ENCODE measurements around the gene BCL2L13. TPM values are rescaled to one million over a fixed set of nuclear protein-coding genes. Genes with fewer than 3 reads are reported as not detected.
"Not testable (repeated sequence)": the region's sequence is repeated elsewhere in the genome, so short reads cannot be mapped to it uniquely, and the experiment has no call there.

The BCL2L13 gene
- total RNA-seq, 2 experiments from 2014 or later: 26.0 to 27.0 TPM

- H3K9me3 Mint-ChIP-seq (ENCODE audit: insufficient read depth): no peaks in the 10 kb centered on the region
- no peaks in the 10 kb centered on the region for H3K4me1 Mint-ChIP-seq (ENCODE audit: low read depth)
- DNase-seq (no peak), ATAC-seq (no peak)
- POLR2A ChIA-PET: no interaction called here
- peaks cover 17% of the 10 kb centered on the region for H3K36me3 Mint-ChIP-seq (ENCODE audit: low read depth)
- CTCF ChIA-PET: interaction anchor here (1.0 to 1.8 kb wide), 2 partner anchors 10 to 12 kb away, joined by 4 read pairs; no protein-coding TSS in a partner anchor
- H3K4me3 Mint-ChIP-seq: no peak overlapping the region
- H3K27ac Mint-ChIP-seq: no peak overlapping the region
- H3K27me3 Mint-ChIP-seq (ENCODE audit: low read depth): no peaks in the 10 kb centered on the region
These were observed 33.9 kb downstream of the BCL2L13 start for GRCh38 chr22:17672417-17672991.

- Mint-ChIP-seq H3K27me3 (ENCODE audit: low read depth) (no peaks in the 10 kb centered on the region), H3K4me1 (ENCODE audit: low read depth) (no peaks in the 10 kb centered on the region), H3K36me3 (ENCODE audit: low read depth) (peaks cover 16% of the 10 kb centered on the region), H3K27ac (no peak overlapping the region), H3K4me3 (no peak overlapping the region), H3K9me3 (ENCODE audit: insufficient read depth) (no peaks in the 10 kb centered on the region)
- POLR2A ChIA-PET: no interaction called here
- CTCF ChIA-PET: interaction anchor here (0.9 kb wide), 1 partner anchor 32 kb away, joined by 3 read pairs; no protein-coding TSS in a partner anchor
- ATAC-seq: no peak
- DNase-seq: no peak
These were observed 35.6 kb downstream of the BCL2L13 start for GRCh38 chr22:17674152-17674551.

GRCh38 chr22:17675584-17675983, 37.0 kb downstream of the BCL2L13 start:
- ATAC-seq: no peak
- Mint-ChIP-seq H3K27ac (no peak overlapping the region), H3K4me1 (ENCODE audit: low read depth) (no peaks in the 10 kb centered on the region), H3K36me3 (ENCODE audit: low read depth) (peaks cover 7% of the 10 kb centered on the region), H3K4me3 (no peak overlapping the region), H3K27me3 (ENCODE audit: low read depth) (no peaks in the 10 kb centered on the region), H3K9me3 (ENCODE audit: insufficient read depth) (no peaks in the 10 kb centered on the region)
- no peak for DNase-seq
- ChIA-PET POLR2A (interaction anchor here (0.6 kb wide), 1 partner anchor 23 kb away, joined by 5 read pairs; no protein-coding TSS in a partner anchor), CTCF (interaction anchor here (1.0 kb wide), 1 partner anchor 28 kb away, joined by 3 read pairs; no protein-coding TSS in a partner anchor)

- H3K36me3 Mint-ChIP-seq (ENCODE audit: low read depth): no peaks in the 10 kb centered on the region
- DNase-seq (no peak), ATAC-seq (no peak)
- no peaks in the 10 kb centered on the region for H3K9me3 Mint-ChIP-seq (ENCODE audit: insufficient read depth)
- POLR2A ChIA-PET: no interaction called here
- H3K4me3 Mint-ChIP-seq: no peak overlapping the region
- CTCF ChIA-PET: no interaction called here
- no peaks in the 10 kb centered on the region for H3K27me3 Mint-ChIP-seq (ENCODE audit: low read depth)
- no peak overlapping the region for H3K27ac Mint-ChIP-seq
- H3K4me1 Mint-ChIP-seq (ENCODE audit: low read depth): no peaks in the 10 kb centered on the region
These were observed 40.3 kb downstream of the BCL2L13 start for GRCh38 chr22:17678817-17679385.

DNA sequence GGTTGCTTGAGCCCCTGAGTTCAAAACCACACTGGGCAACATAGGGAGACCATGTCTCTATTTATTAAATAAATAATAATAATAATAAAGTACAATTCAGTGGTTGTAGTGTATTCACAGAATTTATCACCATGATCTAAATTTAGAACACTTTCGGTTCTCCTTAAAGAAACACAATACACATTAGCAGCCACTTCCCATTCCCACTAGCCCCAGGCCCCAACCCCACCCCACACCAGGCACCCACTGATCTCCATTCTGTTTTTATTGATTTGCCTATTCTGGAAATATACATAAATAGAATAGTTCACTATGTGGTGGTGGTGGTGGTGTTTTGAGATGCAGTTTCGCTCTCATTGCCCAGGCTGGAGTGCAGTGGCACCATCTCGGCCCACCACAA, 45.7 kb downstream of the BCL2L13 start:
- H3K4me1 Mint-ChIP-seq (ENCODE audit: low read depth): no peaks in the 10 kb centered on the region
- CTCF ChIA-PET: no interaction called here
- POLR2A ChIA-PET: no interaction called here
- no peak overlapping the region for H3K4me3 Mint-ChIP-seq
- ATAC-seq (no peak), DNase-seq (no peak)
- H3K36me3 Mint-ChIP-seq (ENCODE audit: low read depth): peaks cover 3% of the 10 kb centered on the region
- no peaks in the 10 kb centered on the region for H3K9me3 Mint-ChIP-seq (ENCODE audit: insufficient read depth)
- H3K27me3 Mint-ChIP-seq (ENCODE audit: low read depth): no peaks in the 10 kb centered on the region
- no peak overlapping the region for H3K27ac Mint-ChIP-seq

- H3K9me3 Mint-ChIP-seq (ENCODE audit: insufficient read depth): no peaks in the 10 kb centered on the region
- H3K4me3 Mint-ChIP-seq: no peak overlapping the region
- peaks cover 19% of the 10 kb centered on the region for H3K36me3 Mint-ChIP-seq (ENCODE audit: low read depth)
- H3K27ac Mint-ChIP-seq: no peak overlapping the region
- CTCF ChIA-PET: interaction anchor here (0.8 to 0.9 kb wide), 2 partner anchors 75 to 93 kb away, joined by 3 read pairs; no protein-coding TSS in a partner anchor
- POLR2A ChIA-PET: interaction anchor here (1.3 kb wide), 1 partner anchor 54 kb away, joined by 3 read pairs; no protein-coding TSS in a partner anchor
- H3K27me3 Mint-ChIP-seq (ENCODE audit: low read depth): no peaks in the 10 kb centered on the region
- ATAC-seq: no peak
- DNase-seq: no peak
- H3K4me1 Mint-ChIP-seq (ENCODE audit: low read depth): peaks cover 9% of the 10 kb centered on the region
These were observed 54.3 kb downstream of the BCL2L13 start for GRCh38 chr22:17692841-17693240.

DNA sequence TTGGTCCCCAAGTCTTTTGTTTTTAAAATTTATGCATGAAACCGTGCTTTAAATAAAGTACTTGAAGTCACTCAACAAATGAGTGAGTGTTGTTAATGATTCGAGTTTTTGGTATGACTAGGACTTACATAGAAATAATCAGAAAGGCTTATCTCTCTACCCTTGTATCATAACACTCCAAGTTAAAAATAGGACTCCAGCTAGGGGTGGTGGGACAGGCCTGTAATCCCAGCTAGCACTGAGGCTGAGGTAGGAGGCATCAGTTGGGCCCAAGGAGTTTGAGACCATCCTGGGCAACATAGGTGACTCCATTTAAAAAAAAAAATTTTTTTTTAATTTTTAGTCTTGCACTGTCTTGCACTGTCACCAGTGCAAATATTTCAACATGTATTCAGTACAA, 55.6 kb downstream of the BCL2L13 start:
- POLR2A ChIA-PET: no interaction called here
- Mint-ChIP-seq H3K27ac (no peak overlapping the region), H3K27me3 (ENCODE audit: low read depth) (no peaks in the 10 kb centered on the region), H3K4me1 (ENCODE audit: low read depth) (peaks cover 16% of the 10 kb centered on the region), H3K9me3 (ENCODE audit: insufficient read depth) (no peaks in the 10 kb centered on the region), H3K4me3 (no peak overlapping the region), H3K36me3 (ENCODE audit: low read depth) (peaks cover 21% of the 10 kb centered on the region)
- CTCF ChIA-PET: no interaction called here
- no peak for DNase-seq
- no peak for ATAC-seq

DNA sequence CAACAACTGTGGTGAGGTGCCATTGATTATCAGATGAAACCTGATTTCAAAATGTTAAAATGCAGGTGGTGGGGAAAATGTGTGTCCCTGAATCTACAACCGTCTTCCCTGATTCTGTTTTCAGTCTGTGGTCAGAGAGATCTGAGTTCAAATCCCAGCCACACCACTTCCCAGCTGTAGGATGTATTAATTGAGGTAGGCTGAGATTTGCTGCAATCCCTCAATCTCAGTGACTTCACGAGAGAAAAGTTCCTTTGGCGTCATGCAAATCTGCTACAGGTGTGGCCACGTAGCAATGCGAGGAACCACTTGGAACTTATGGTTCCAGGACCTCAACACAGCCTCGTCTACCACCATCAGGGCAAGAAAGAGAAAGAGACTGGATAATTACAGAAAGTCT, 56.2 kb downstream of the BCL2L13 start:
- Mint-ChIP-seq H3K9me3 (ENCODE audit: insufficient read depth) (no peaks in the 10 kb centered on the region), H3K4me1 (ENCODE audit: low read depth) (peaks cover 18% of the 10 kb centered on the region), H3K36me3 (ENCODE audit: low read depth) (peaks cover 23% of the 10 kb centered on the region), H3K27me3 (ENCODE audit: low read depth) (no peaks in the 10 kb centered on the region), H3K27ac (no peak overlapping the region), H3K4me3 (no peak overlapping the region)
- no peak for DNase-seq
- ATAC-seq: no peak
- ChIA-PET POLR2A (no interaction called here), CTCF (no interaction called here)

GRCh38 chr22:17695986-17696385, 57.4 kb downstream of the BCL2L13 start:
- H3K27me3 Mint-ChIP-seq (ENCODE audit: low read depth): no peaks in the 10 kb centered on the region
- H3K9me3 Mint-ChIP-seq (ENCODE audit: insufficient read depth): no peaks in the 10 kb centered on the region
- peaks cover 25% of the 10 kb centered on the region for H3K36me3 Mint-ChIP-seq (ENCODE audit: low read depth)
- ChIA-PET CTCF (interaction anchor here (1.9 kb wide), 1 partner anchor 380 kb away, joined by 5 read pairs; no protein-coding TSS in a partner anchor), POLR2A (no interaction called here)
- H3K4me3 Mint-ChIP-seq: no peak overlapping the region
- no peak for ATAC-seq
- DNase-seq: no peak
- no peak overlapping the region for H3K27ac Mint-ChIP-seq
- H3K4me1 Mint-ChIP-seq (ENCODE audit: low read depth): peaks cover 18% of the 10 kb centered on the region

DNA sequence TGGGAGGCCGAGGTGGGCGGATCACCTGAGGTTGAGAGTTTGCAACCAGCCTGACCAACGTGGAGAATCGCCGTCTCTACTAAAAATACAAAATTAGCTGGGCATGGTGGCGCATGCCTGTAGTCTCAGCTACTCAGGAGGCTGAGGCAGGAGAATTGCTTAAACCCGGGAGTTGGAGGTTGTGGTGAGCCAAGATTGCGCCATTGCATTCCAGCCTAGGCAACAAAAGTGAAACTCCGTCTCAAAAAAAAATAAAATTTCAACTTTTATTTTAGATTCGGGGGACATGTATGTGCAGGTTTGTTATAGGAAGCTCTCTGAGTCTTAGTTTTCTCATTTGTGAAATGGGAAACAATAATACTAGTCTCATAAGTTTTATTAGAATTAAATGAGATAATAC, 58.6 kb downstream of the BCL2L13 start:
- CTCF ChIA-PET: interaction anchor here (1.9 kb wide), 1 partner anchor 379 kb away, joined by 5 read pairs; no protein-coding TSS in a partner anchor
- H3K4me3 Mint-ChIP-seq; DNase-seq; POLR2A ChIA-PET; H3K27me3 Mint-ChIP-seq (ENCODE audit: low read depth); ATAC-seq; H3K27ac Mint-ChIP-seq; H3K9me3 Mint-ChIP-seq (ENCODE audit: insufficient read depth): not testable (repeated sequence)
- Mint-ChIP-seq H3K4me1 (ENCODE audit: low read depth) (peaks cover 18% of the 10 kb centered on the region), H3K36me3 (ENCODE audit: low read depth) (peaks cover 25% of the 10 kb centered on the region)

DNA sequence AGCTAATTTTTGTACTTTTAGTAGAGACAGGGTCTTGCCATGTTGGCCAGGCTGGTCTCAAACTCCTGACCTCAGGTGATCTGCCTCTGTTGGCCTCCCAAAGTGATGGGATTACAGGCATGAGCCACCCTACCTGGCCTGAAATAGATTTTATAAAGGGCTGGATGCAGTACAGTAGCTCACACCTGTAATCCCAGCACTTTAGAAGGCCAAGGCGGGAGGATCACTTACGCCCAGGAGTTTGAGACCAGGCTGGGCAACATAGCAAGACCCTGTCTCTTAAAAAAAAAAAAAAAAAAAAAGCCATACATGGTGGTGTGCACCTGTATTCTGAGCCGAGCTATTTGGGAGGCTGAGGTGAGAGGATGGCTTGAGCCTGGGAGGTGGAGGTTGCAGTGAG, 59.7 kb downstream of the BCL2L13 start:
- H3K9me3 Mint-ChIP-seq (ENCODE audit: insufficient read depth); H3K27me3 Mint-ChIP-seq (ENCODE audit: low read depth); DNase-seq; ATAC-seq; H3K4me3 Mint-ChIP-seq; CTCF ChIA-PET; POLR2A ChIA-PET; H3K27ac Mint-ChIP-seq: not testable (repeated sequence)
- Mint-ChIP-seq H3K36me3 (ENCODE audit: low read depth) (peaks cover 26% of the 10 kb centered on the region), H3K4me1 (ENCODE audit: low read depth) (peaks cover 18% of the 10 kb centered on the region)

DNA sequence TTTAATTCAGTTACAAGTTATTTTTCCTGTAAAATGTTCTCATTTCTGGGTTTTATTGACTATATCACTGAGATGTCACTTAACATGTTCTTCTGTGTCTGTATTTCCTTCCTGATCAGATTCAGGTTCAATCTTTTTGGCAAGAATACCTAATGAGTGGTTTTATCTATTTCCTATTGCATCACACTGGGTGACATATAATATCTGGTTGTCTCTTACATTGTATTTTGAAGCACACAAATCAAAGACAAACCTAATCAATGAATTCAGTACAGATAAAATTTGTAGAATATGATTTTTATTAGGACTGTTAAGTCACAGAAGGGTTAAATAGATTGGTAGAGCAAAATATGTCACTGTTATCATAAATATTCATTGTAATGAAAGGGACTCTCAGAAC, 60.4 kb downstream of the BCL2L13 start:
- peak overlapping the region; percentile 82 for H3K27ac Mint-ChIP-seq
- H3K9me3 Mint-ChIP-seq (ENCODE audit: insufficient read depth): no peaks in the 10 kb centered on the region
- H3K27me3 Mint-ChIP-seq (ENCODE audit: low read depth): no peaks in the 10 kb centered on the region
- ChIA-PET CTCF (no interaction called here), POLR2A (no interaction called here)
- peaks cover 18% of the 10 kb centered on the region for H3K4me1 Mint-ChIP-seq (ENCODE audit: low read depth)
- no peak overlapping the region for H3K4me3 Mint-ChIP-seq
- ATAC-seq (no peak), DNase-seq (no peak)
- peaks cover 31% of the 10 kb centered on the region for H3K36me3 Mint-ChIP-seq (ENCODE audit: low read depth)

Data from activated CD8-positive, alpha-beta T cell treated with anti-CD3 and anti-CD28 coated beads, Interleukin-2, amount 10 ng/mL, durations not matched to agents 7 days and 5 days (primary cell).